Epithelial cell of proximal tubule (primary cell): Measurements from ENCODE around the gene ADAM15. TPM values are rescaled to one million over a fixed set of nuclear protein-coding genes. Genes with fewer than 3 reads are reported as not detected.

Source experiments
- DNase-seq: peaks from one replicate; pipeline ENCODE4 v3.0.0-alpha.2; 2011; ENCODE audit warnings: low read depth
- H3K4me3 ChIP-seq: 2 replicates; pipeline ENCODE4 v1.5.1; 2011; ENCODE audit warnings: low read depth, mild to moderate bottlenecking, low read length
- total RNA-seq: library from RNA; depleted of rRNA; stranded (reverse); fragments of >200 nt; gene quantifications from 2 replicates; pipeline ENCODE4 v1.2.3, GENCODE V29; 2015
- TF ChIP-seq, protein P1 (sequence below): conservative IDR thresholded peaks from 2 replicates; pipeline ENCODE4 v1.5.1; 2012; ENCODE audit warnings: low read depth, mild to moderate bottlenecking, low read length

ADAM15 gene
- total RNA-seq, 1 donor from 2014 or later, result 164 TPM

GRCh38 chr1:155083865-155084721, 33.0 kb downstream of the ADAM15 start:
- TF ChIP-seq, protein P1, sequence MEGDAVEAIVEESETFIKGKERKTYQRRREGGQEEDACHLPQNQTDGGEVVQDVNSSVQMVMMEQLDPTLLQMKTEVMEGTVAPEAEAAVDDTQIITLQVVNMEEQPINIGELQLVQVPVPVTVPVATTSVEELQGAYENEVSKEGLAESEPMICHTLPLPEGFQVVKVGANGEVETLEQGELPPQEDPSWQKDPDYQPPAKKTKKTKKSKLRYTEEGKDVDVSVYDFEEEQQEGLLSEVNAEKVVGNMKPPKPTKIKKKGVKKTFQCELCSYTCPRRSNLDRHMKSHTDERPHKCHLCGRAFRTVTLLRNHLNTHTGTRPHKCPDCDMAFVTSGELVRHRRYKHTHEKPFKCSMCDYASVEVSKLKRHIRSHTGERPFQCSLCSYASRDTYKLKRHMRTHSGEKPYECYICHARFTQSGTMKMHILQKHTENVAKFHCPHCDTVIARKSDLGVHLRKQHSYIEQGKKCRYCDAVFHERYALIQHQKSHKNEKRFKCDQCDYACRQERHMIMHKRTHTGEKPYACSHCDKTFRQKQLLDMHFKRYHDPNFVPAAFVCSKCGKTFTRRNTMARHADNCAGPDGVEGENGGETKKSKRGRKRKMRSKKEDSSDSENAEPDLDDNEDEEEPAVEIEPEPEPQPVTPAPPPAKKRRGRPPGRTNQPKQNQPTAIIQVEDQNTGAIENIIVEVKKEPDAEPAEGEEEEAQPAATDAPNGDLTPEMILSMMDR, result peak; percentile 41
- no peak for DNase-seq
- peak overlapping the region; percentile 82 for H3K4me3 ChIP-seq

GRCh38 chr1:155084722-155085503, 33.8 kb downstream of the ADAM15 start:
- TF ChIP-seq, protein P1, result peak; percentile 90
- DNase-seq, result peak; percentile 45
- H3K4me3 ChIP-seq, result peak overlapping the region; percentile 82

DNA sequence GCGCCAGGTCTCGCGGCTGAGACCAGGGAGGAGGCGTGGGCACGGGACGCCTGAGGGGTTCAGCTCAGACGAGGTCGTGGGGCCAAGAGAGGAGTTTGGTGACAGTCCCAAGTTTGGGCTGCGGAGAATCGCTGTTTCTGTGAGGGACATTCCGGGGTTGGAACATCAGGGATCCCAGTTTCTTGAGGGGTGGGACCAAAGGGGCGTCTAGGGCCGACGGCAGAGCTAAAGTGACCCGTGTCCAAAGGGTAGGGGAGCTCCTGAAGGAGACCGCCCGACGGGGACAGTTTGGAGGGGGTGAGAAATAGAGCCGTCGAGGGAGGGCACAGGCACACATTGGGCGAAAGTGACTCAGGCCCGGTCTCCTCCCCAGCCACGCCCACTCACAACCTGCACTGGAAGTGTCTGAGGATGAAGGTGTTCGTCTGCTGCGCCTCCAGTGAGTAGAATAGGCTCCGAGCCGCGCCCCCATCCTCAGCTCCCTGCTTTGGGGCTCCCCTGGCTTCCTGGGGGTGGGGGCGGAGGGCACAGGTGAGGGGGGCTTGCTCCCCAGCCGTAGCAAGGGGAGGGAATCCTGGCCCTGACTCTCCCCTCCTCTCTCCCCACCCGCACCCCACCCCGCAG, 34.5 kb downstream of the ADAM15 start:
- peak overlapping the region; percentile 82 for H3K4me3 ChIP-seq
- TF ChIP-seq, protein P1, result no peak
- DNase-seq, result no peak

GRCh38 chr1:155086128-155086741, 35.1 kb downstream of the ADAM15 start:
- TF ChIP-seq, protein P1, result peak; percentile 82
- H3K4me3 ChIP-seq, result peak overlapping the region; percentile 82
- no peak for DNase-seq

DNA sequence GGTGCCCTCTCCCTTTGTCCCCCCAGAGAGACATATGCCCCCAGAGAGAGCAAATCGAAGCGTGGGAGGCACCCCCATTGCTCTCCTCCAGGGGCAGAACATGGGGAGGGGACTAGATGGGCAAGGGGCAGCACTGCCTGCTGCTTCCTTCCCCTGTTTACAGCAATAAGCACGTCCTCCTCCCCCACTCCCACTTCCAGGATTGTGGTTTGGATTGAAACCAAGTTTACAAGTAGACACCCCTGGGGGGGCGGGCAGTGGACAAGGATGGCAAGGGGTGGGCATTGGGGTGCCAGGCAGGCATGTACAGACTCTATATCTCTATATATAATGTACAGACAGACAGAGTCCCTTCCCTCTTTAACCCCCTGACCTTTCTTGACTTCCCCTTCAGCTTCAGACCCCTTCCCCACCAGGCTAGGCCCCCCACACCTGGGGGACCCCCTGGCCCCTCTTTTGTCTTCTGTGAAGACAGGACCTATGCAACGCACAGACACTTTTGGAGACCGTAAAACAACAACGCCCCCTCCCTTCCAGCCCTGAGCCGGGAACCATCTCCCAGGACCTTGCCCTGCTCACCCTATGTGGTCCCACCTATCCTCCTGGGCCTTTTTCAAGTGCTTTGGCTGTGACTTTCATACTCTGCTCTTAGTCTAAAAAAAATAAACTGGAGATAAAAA, 35.9 kb downstream of the ADAM15 start:
- H3K4me3 ChIP-seq, result no peak overlapping the region
- TF ChIP-seq, protein P1, result no peak
- DNase-seq, result no peak
